Measurements from ENCODE around the gene MYBBP1A.

DNA sequence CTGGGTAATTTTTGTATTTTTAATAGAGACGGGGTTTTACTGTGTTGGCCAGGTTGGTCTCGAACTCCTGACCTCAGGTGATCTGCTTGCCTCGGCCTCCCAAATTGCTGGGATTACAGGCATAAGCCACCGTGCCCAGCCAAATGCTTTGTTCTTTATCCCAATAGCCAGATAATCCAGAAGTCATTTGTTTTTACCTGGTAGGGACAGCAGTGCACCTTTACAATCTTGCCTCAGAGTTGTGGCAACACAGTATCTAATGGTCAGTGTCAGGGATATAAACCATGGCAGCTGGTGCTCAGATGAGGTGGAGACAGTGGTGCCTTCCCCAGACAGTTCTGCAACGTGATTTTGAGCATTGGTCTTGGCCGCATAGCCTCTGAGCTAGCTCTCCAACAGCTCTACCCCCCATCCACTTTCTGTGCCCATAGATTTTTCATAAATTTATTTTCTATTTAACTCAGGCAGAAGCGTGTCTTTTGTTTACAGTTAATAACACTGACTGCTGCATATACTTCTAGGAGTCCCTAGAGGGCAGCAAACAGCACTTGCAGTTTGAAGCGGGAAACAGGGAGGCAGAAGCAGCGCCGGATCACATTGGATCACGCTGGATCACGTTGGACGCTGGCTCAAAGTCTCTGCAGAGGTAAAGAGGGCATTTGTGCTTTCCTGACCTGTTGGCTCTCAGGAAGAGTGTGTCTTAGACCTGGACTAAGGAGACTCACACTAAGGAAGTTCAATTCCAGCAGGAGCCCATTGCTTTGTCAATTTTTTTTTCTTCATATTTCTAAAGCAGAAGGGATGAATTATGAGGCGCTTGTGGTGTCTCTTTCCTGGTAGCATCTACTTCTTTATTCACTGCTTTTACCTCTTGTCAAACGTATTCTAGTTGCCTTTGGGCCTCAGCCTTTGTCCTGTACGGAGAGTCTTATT lies 10.3 kb upstream of the MYBBP1A start:
- TF ChIP-seq EZH2 (IDR thresholded peaks at IDR 0.05; ENCODE audit: insufficient read depth, poor library complexity, severe bottlenecking) (no peak), EZH2phosphoT487 (IDR thresholded peaks at IDR 0.05; ENCODE audit: insufficient read depth, low read depth) (no peak)

All from GM23248 (cell line).